Esophagus squamous epithelium (tissue), 5 donors: ENCODE results near the gene ITGB5. TPM values are rescaled to one million over a fixed set of nuclear protein-coding genes. Genes with fewer than 3 reads are reported as not detected.
A peak's percentile ranks its signal among the peaks of the same experiment; 100 is the strongest.

Source experiments
- DNase-seq: peaks from one replicate; lab custom pipeline; 2025; lab: John Stamatoyannopoulos, UW
- H3K27ac ChIP-seq, 4 donors: fragments of 200-600 bp; sonication (generic); one replicate each; pipeline ENCODE4 v1.5.1; 2016 to 2019; ENCODE audit warnings: mild to moderate bottlenecking in 1 of 4
- H3K27me3 ChIP-seq, 4 donors: fragments of 200-600 bp; sonication (generic); 1 replicate in 3 of 4; 2 replicates in 1 of 4; pipeline versions ENCODE4 v1.5.1 to v1.6.0; 2017 to 2021; ENCODE audit warnings: antibody characterized with exemption in 1 of 4
- H3K36me3 ChIP-seq, 3 donors: fragments of 200-600 bp; sonication (generic); one replicate each; pipeline ENCODE4 v1.5.1; 2016 to 2019
- H3K4me1 ChIP-seq, 3 donors: fragments of 200-600 bp; sonication (generic); one replicate each; pipeline ENCODE4 v1.5.1; 2017 to 2019
- H3K4me3 ChIP-seq, 4 donors: fragments of 200-600 bp; sonication (generic); 1 replicate in 3 of 4; 2 replicates in 1 of 4; pipeline ENCODE4 v1.5.1; 2016 to 2019; ENCODE audit warnings: mild to moderate bottlenecking in 2 of 4, moderate library complexity in 1 of 4
- H3K9me3 ChIP-seq, 3 donors: fragments of 200-600 bp; sonication (generic); one replicate each; pipeline ENCODE4 v1.5.1; 2016 to 2019
- CTCF ChIP-seq, 6 experiments: fragments of 450-650 bp in 4 of 6; fragments of 200-600 bp in 2 of 6; sonication (generic) in 2 of 6; IDR thresholded peaks; one replicate each; pipeline ENCODE4 v1.5.1; 2016 to 2019; ENCODE audit warnings: antibody characterized with exemption in 6 of 6, mild to moderate bottlenecking in 4 of 6, moderate library complexity in 4 of 6
- POLR2A ChIP-seq, 4 donors: fragments of 450-650 bp; IDR thresholded peaks; one replicate each; pipeline ENCODE4 v1.6.1; 2017; ENCODE audit warnings: antibody characterized with exemption in 4 of 4, mild to moderate bottlenecking in 4 of 4, moderate library complexity in 3 of 4
- WGBS, 2 donors: methylation state at CpG; one replicate each; pipeline ENCODE4 v1.1.5; 2018; 5-methylcytosine and 5-hydroxymethylcytosine counted together
- intact Hi-C: fragments of 100-400 bp; cut with DNase I; formaldehyde crosslinking; loops from one replicate; pipeline ENCODE4 v1.15.0; 2022
- total RNA-seq, 4 donors: library from RNA; depleted of rRNA; stranded (reverse); fragments of >200 nt; gene quantifications; one replicate each; pipeline ENCODE4 v1.1.0, GENCODE V29; 2016
- donor health status: DM: yes; HTN: yes; CAD: no.

The ITGB5 gene
- total RNA-seq, 4 donors from 2014 or later = 68.4 to 114 (median 79.7) TPM

GRCh38 chr3:124741027-124741426 lies 146.1 kb downstream of the ITGB5 start:
- TF ChIP-seq CTCF (IDR thresholded peaks at IDR 0.05) = no peak

DNA sequence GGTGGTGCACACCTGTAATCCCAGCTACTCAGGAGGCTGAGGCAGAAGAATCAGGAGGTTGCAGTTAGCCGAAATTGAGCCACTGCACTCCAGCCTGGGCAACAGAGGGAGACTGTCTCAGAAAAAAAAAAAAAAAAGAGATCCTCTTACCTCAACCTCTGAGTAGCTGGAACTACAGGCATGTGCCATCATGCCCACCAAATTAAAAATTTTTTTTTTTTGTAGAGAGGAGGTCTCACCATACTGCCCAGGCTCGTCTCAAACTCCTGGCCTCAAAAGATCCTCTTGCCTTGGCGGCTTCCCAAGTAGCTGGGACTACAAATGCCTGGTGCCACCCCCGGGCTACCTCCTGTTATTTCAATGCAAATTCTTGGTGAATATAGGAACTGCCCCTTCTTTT lies 155.4 kb downstream of the ITGB5 start:
- no peak for DNase-seq
- peak overlapping the region in 3 of 4 donors; percentile 65 to 83 (median 80) for H3K4me3 ChIP-seq
- no peak for TF ChIP-seq CTCF (IDR thresholded peaks at IDR 0.05)
- TF ChIP-seq POLR2A (IDR thresholded peaks at IDR 0.05) = no peak
- intact Hi-C loops = no loop called here
- peaks cover 10 to 37% (median 20%) of the 10 kb centered on the region in 3 donors for H3K4me1 ChIP-seq
- 56 to 58% methylated on average over 3 to 4 of the region's 4 CpGs for WGBS, 2 donors
- H3K27me3 ChIP-seq = peaks cover 0 to 27% (median 0%) of the 10 kb centered on the region in 4 donors
- no peaks in the 10 kb centered on the region for H3K9me3 ChIP-seq
- H3K27ac ChIP-seq = no peak overlapping the region
- peaks cover 0 to 22% (median 0%) of the 10 kb centered on the region in 3 donors for H3K36me3 ChIP-seq

More at GRCh38 chr3:124741027-124741426, 146.1 kb downstream of the ITGB5 start:
- H3K9me3 ChIP-seq = no peaks in the 10 kb centered on the region
- intact Hi-C loops = no loop called here
- H3K27me3 ChIP-seq = no peaks in the 10 kb centered on the region
- DNase-seq = no peak
- WGBS, 2 donors = 56 to 73% methylated on average over 6 of the region's 6 CpGs
- peaks cover 13 to 100% (median 27%) of the 10 kb centered on the region in 3 donors for H3K36me3 ChIP-seq
- peaks cover 4 to 39% (median 9%) of the 10 kb centered on the region in 3 donors for H3K4me1 ChIP-seq
- H3K27ac ChIP-seq = no peak overlapping the region
- no peak overlapping the region for H3K4me3 ChIP-seq

- H3K27me3 ChIP-seq = peaks cover 0 to 32% (median 0%) of the 10 kb centered on the region in 4 donors
- intact Hi-C loops = no loop called here
- peak overlapping the region; percentile 65 to 83 (median 76) for H3K4me3 ChIP-seq
- H3K27ac ChIP-seq = peak overlapping the region in 3 of 4 donors; percentile 82 to 85 (median 83)
- H3K36me3 ChIP-seq = peaks cover 0 to 13% (median 0%) of the 10 kb centered on the region in 3 donors
- peaks cover 10 to 37% (median 20%) of the 10 kb centered on the region in 3 donors for H3K4me1 ChIP-seq
- 11 to 12% methylated on average over 8 to 12 of the region's 13 CpGs for WGBS, 2 donors
- TF ChIP-seq POLR2A (IDR thresholded peaks at IDR 0.05) = no peak
- TF ChIP-seq CTCF (IDR thresholded peaks at IDR 0.05) = no peak
- no peaks in the 10 kb centered on the region for H3K9me3 ChIP-seq
- DNase-seq = no peak
Observed at GRCh38 chr3:124730941-124731297, 156.2 kb downstream of the ITGB5 start.

GRCh38 chr3:124730129-124730940 lies 156.8 kb downstream of the ITGB5 start, which contains the start of gene UMPS:
Gene UMPS (plus strand): TSS chr3:124730452. CDS start chr3:124730472, 20 bp downstream.
- H3K9me3 ChIP-seq = no peaks in the 10 kb centered on the region
- H3K27me3 ChIP-seq = peaks cover 0 to 38% (median 0%) of the 10 kb centered on the region in 4 donors
- peak within 1 kb of the TSS; percentile 65 to 83 (median 76) for H3K4me3 ChIP-seq
- peaks cover 10 to 37% (median 20%) of the 10 kb centered on the region in 3 donors for H3K4me1 ChIP-seq
- H3K36me3 ChIP-seq = peaks cover 0 to 8% (median 0%) of the 10 kb centered on the region in 3 donors
- intact Hi-C loops = no loop called here
- TF ChIP-seq POLR2A (IDR thresholded peaks at IDR 0.05) (peak in 3 of 4 donors; percentile 42 to 71 (median 46)), CTCF (IDR thresholded peaks at IDR 0.05) (peak in 1 of 6 experiments; percentile 21)
- DNase-seq = peak; percentile 19
- H3K27ac ChIP-seq = peak within 1 kb of the TSS; percentile 82 to 85 (median 83)
- 1 to 2% methylated on average over 24 to 43 of the region's 44 CpGs for WGBS, 2 donors

GRCh38 chr3:124722589-124722988 lies 164.6 kb downstream of the ITGB5 start:
- Histone ChIP-seq H3K4me3 (no peak overlapping the region), H3K4me1 (no peaks in the 10 kb centered on the region), H3K27me3 (peaks cover 0 to 58% (median 0%) of the 10 kb centered on the region in 4 donors), H3K9me3 (no peaks in the 10 kb centered on the region), H3K27ac (no peak overlapping the region), H3K36me3 (peaks cover 0 to 7% (median 0%) of the 10 kb centered on the region in 3 donors)
- DNase-seq = no peak
- intact Hi-C loops = no loop called here
- TF ChIP-seq CTCF (IDR thresholded peaks at IDR 0.05) (no peak), POLR2A (IDR thresholded peaks at IDR 0.05) (no peak)
- 61 to 74% methylated on average over 2 of the region's 2 CpGs for WGBS, 2 donors
